ENCODE results near the gene NEFH.
A peak's percentile ranks its signal among the peaks of the same experiment; 100 is the strongest.

NEFH gene

DNA sequence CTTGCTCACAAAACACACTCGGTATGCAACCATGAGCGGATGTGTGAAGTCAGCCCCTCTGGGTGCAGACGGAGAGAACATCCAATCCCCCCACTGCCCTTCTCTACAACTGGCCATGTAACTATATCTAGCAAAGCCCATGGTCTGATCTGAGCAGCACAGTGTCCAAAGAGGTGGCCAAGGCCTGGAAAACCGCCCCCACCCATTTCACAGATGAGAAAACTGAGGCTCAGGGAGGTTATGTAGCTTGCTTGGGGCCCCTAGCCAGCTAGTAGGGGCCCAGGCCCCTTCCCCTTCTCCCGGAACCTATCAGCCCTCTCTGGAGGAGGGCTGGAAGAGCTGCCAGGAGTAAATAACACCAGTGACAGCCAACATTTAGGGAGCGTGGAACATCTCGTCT, 15.4 kb upstream of the NEFH start:
- no peak overlapping the region for H3K9ac ChIP-seq (ENCODE audit: low read depth, low read length)

DNA sequence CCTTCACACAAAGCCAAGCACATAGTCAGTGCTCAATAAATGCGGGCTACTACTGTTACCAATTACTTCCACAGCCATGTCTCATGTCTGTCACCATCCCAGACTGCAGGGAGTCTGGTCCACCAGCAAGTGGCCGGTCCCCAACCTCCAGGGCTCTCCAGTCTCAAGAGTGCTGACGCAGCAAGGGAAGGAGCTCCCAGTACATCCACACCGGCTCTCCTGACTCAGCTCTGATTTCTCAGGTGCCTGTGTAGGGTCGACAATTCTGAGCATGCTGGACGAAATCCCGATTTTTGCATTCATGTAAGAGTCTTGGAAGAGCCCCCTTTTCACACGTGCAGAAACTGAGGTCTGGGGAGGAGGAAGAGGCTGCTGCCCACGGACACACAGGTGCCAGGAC, 10.3 kb upstream of the NEFH start:
- Histone ChIP-seq H3K4me3 (ENCODE audit: low read depth, low read length) (peak overlapping the region; percentile 69), H3K9me3 (ENCODE audit: control insufficient read depth, insufficient read depth, low read length) (no peaks in the 10 kb centered on the region), H3K27me3 (ENCODE audit: control insufficient read depth, insufficient read depth, low read length) (peaks cover 11% of the 10 kb centered on the region), H3K27ac (ENCODE audit: low read depth, low read length) (no peak overlapping the region), H3K4me1 (ENCODE audit: control insufficient read depth, insufficient read depth, low read length) (no peaks in the 10 kb centered on the region), H3K36me3 (ENCODE audit: control insufficient read depth, insufficient read depth, low read length) (no peaks in the 10 kb centered on the region), H3K9ac (ENCODE audit: low read depth, low read length) (no peak overlapping the region)

More for the DNA sequence above, 15.4 kb upstream of the NEFH start:
- H3K4me1 ChIP-seq (ENCODE audit: control insufficient read depth, insufficient read depth, low read length): no peaks in the 10 kb centered on the region
- no peaks in the 10 kb centered on the region for H3K9me3 ChIP-seq (ENCODE audit: control insufficient read depth, insufficient read depth, low read length)
- no peaks in the 10 kb centered on the region for H3K36me3 ChIP-seq (ENCODE audit: control insufficient read depth, insufficient read depth, low read length)
- H3K4me3 ChIP-seq (ENCODE audit: low read depth, low read length): no peak overlapping the region
- peaks cover 8% of the 10 kb centered on the region for H3K27me3 ChIP-seq (ENCODE audit: control insufficient read depth, insufficient read depth, low read length)
- no peak overlapping the region for H3K27ac ChIP-seq (ENCODE audit: low read depth, low read length)

DNA sequence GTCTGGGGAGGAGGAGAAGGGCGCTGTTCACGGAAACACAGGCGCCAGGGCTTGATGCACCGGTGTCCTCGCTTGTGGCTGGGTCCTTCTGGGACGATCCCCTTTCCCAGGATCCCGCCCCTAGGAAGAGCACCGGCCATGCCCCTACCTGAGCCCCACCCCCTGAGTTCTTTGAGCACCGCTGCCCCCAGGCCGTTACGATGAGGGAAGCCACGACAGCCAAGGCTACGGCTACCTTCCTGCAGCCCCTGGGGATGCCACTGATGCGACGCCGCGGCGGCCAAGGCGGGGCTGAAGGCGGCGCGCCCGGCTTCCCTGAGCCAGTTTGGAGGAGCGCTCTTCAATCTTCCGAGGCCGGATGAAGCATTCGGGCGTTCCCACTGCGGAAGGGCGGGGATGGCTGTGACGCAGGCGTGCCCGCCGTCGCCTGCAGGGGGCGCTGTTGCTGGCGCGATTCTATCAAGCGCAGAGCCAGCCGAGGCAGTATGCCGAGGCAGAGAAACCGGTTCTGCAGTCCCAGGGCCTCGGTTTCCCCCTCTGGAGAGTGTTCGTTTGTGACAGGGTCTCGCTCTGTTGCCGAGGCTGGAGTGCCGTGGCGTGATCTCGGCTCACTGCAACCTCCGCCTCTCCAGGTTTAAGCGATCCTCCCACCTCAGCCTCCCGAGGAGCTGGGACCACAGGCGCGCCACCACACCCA, 9.7 kb upstream of the NEFH start:
- H3K36me3 ChIP-seq (ENCODE audit: control insufficient read depth, insufficient read depth, low read length): no peaks in the 10 kb centered on the region
- H3K4me1 ChIP-seq (ENCODE audit: control insufficient read depth, insufficient read depth, low read length): no peaks in the 10 kb centered on the region
- H3K9me3 ChIP-seq (ENCODE audit: control insufficient read depth, insufficient read depth, low read length): no peaks in the 10 kb centered on the region
- peak overlapping the region; percentile 69 for H3K4me3 ChIP-seq (ENCODE audit: low read depth, low read length)
- peaks cover 11% of the 10 kb centered on the region for H3K27me3 ChIP-seq (ENCODE audit: control insufficient read depth, insufficient read depth, low read length)
- H3K9ac ChIP-seq (ENCODE audit: low read depth, low read length): no peak overlapping the region
- peak overlapping the region; percentile 45 for H3K27ac ChIP-seq (ENCODE audit: low read depth, low read length)

DNA sequence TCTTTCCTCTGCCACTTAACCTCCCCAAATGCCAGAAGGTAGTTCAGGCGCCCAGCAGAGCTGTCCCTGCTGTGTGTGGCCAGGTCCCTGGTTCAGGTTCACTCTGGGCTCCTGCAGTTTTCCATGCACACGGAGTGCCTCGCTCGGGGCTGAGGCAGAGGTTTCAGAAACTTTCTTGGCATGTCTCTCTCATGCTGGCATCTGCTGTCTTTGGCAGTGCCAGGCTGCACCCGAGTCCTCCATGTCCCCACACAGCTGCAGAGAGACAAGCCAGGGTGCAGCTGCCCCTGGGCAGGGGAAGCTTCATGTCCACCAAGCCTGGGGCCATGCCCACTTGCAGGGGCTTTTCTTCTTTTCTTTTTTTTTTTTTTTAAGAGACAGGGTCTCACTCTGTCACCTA, 7.0 kb upstream of the NEFH start:
- H3K27me3 ChIP-seq (ENCODE audit: control insufficient read depth, insufficient read depth, low read length): peaks cover 19% of the 10 kb centered on the region
- peaks cover 7% of the 10 kb centered on the region for H3K4me1 ChIP-seq (ENCODE audit: control insufficient read depth, insufficient read depth, low read length)
- no peak overlapping the region for H3K4me3 ChIP-seq (ENCODE audit: low read depth, low read length)
- no peaks in the 10 kb centered on the region for H3K9me3 ChIP-seq (ENCODE audit: control insufficient read depth, insufficient read depth, low read length)
- H3K9ac ChIP-seq (ENCODE audit: low read depth, low read length): no peak overlapping the region
- no peaks in the 10 kb centered on the region for H3K36me3 ChIP-seq (ENCODE audit: control insufficient read depth, insufficient read depth, low read length)
- H3K27ac ChIP-seq (ENCODE audit: low read depth, low read length): no peak overlapping the region

DNA sequence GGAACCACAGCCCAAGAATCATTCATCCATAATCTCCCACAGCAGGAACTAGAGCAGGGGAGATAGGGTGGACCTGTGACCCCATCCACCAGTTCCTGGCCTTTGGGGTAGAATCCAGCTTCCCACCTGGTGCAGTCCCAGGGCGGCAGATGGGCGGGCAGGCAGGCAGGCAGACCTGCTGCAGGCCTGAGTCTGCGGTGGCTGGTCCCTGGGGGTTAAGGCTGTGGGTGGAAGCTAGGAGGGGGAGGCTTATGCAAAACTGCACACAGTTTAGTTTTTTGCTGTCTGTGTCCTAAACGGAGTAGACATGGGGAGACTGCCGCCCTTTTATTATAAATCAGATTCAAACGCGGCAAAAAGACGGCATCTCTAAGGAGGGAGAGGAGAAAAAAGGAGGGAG, 4.5 kb upstream of the NEFH start:
- Histone ChIP-seq H3K36me3 (ENCODE audit: control insufficient read depth, insufficient read depth, low read length) (no peaks in the 10 kb centered on the region), H3K4me1 (ENCODE audit: control insufficient read depth, insufficient read depth, low read length) (peaks cover 18% of the 10 kb centered on the region), H3K9ac (ENCODE audit: low read depth, low read length) (no peak overlapping the region), H3K4me3 (ENCODE audit: low read depth, low read length) (no peak overlapping the region), H3K9me3 (ENCODE audit: control insufficient read depth, insufficient read depth, low read length) (no peaks in the 10 kb centered on the region), H3K27ac (ENCODE audit: low read depth, low read length) (no peak overlapping the region), H3K27me3 (ENCODE audit: control insufficient read depth, insufficient read depth, low read length) (peaks cover 33% of the 10 kb centered on the region)

DNA sequence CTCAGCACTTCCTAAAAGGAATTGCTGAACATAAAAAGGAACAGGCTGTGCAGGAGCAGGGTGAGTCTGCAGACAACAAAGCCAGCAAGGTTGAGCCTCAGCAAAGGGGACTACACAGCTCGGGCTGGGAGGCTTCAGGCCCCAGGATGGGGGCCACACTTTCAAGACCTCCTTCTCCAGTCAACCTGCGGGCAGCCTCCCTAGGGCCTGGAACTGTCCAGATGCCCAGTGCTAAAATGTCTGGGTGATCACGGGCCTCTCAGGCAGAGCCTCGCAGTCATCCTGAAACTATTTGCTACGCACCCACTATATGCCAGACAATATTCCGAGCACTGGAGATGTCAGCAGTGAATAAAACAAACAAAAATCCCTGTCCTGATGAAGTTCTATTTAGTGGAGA, 3.9 kb upstream of the NEFH start:
- H3K4me3 ChIP-seq (ENCODE audit: low read depth, low read length): no peak overlapping the region
- H3K9me3 ChIP-seq (ENCODE audit: control insufficient read depth, insufficient read depth, low read length): no peaks in the 10 kb centered on the region
- H3K36me3 ChIP-seq (ENCODE audit: control insufficient read depth, insufficient read depth, low read length): no peaks in the 10 kb centered on the region
- H3K4me1 ChIP-seq (ENCODE audit: control insufficient read depth, insufficient read depth, low read length): peaks cover 18% of the 10 kb centered on the region
- H3K9ac ChIP-seq (ENCODE audit: low read depth, low read length): no peak overlapping the region
- H3K27ac ChIP-seq (ENCODE audit: low read depth, low read length): no peak overlapping the region
- H3K27me3 ChIP-seq (ENCODE audit: control insufficient read depth, insufficient read depth, low read length): peaks cover 39% of the 10 kb centered on the region

DNA sequence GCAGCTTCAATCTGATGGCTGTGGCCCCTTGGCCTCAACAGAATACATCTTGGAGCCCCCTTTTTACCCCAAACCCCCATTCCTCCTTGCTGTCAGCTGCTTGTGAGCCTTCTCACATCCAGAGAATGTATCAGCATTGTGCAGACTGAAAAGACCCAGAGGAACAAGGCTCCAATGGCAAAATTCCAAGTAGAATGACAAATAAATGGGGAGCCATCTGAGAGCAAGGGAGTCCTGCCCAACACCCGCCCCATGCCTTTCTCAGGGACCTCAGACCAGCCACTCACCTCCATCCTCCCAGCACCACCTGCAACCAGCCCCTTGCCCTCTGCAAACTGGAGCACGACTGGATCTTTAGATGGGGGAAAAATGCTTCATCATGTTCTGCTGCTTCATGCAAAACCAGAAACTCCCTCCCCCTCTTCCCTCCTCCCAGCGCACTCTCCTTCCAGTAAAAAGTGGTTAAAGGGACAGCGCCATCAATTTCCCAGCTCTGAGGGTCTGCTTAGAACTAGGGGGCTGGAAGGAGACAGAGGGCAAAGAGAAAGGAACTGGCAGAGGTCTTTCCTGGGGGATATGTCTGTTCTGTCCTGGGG, 2.2 kb upstream of the NEFH start:
- Histone ChIP-seq H3K4me1 (ENCODE audit: control insufficient read depth, insufficient read depth, low read length) (peaks cover 31% of the 10 kb centered on the region), H3K36me3 (ENCODE audit: control insufficient read depth, insufficient read depth, low read length) (no peaks in the 10 kb centered on the region), H3K27ac (ENCODE audit: low read depth, low read length) (no peak overlapping the region), H3K9me3 (ENCODE audit: control insufficient read depth, insufficient read depth, low read length) (no peaks in the 10 kb centered on the region), H3K9ac (ENCODE audit: low read depth, low read length) (no peak overlapping the region), H3K4me3 (ENCODE audit: low read depth, low read length) (peak overlapping the region; percentile 53), H3K27me3 (ENCODE audit: control insufficient read depth, insufficient read depth, low read length) (peaks cover 50% of the 10 kb centered on the region)

DNA sequence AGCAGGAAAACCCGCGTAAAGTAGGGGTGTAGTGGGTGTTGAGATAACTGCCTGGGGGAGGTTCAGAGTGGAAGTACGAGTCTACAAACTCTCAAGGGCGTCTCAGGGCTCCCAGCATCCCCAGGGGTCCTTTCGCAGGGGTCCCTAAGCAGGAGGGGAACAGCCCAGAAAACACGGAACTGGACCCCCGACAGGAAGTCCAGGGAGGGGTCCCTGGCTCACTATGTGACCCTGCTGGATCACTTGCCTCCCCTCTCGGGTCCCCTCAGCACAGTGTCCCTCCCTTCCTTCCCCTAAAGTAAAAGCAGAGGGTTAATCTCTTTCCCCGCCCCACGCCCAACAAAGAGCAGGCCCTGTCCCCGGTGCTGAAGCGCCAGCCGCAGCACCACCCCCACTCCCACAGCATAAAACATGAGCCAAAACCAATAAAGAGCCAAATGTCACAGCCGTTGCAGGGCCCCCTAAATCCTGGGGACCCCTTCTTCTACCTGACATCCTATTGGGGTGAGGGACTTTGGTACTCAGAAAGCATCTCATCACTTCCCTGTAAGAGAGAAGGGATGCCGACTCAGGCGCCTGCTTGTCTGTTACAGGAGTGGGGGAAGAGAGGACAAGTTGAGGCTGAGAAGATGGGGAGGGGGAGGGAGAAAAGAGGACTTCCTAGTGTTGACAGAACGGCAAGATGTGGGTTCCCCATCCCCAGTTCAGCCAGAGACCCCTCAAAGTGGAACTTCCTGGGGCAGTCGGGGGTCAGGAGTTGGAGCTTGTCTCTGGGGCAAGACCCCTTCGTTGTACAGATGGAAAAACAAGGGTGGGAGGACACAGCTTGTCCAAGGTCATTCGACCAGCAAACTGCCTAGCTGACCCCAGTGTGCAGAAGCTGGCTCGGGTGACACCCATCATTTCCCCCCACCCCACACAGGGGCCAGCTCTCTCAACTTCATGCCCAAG, 1.4 kb upstream of the NEFH start:
- Histone ChIP-seq H3K27ac (ENCODE audit: low read depth, low read length) (no peak overlapping the region), H3K4me1 (ENCODE audit: control insufficient read depth, insufficient read depth, low read length) (peaks cover 31% of the 10 kb centered on the region), H3K9me3 (ENCODE audit: control insufficient read depth, insufficient read depth, low read length) (no peaks in the 10 kb centered on the region), H3K4me3 (ENCODE audit: low read depth, low read length) (peak overlapping the region; percentile 53), H3K9ac (ENCODE audit: low read depth, low read length) (no peak overlapping the region), H3K27me3 (ENCODE audit: control insufficient read depth, insufficient read depth, low read length) (peaks cover 50% of the 10 kb centered on the region), H3K36me3 (ENCODE audit: control insufficient read depth, insufficient read depth, low read length) (no peaks in the 10 kb centered on the region)

DNA sequence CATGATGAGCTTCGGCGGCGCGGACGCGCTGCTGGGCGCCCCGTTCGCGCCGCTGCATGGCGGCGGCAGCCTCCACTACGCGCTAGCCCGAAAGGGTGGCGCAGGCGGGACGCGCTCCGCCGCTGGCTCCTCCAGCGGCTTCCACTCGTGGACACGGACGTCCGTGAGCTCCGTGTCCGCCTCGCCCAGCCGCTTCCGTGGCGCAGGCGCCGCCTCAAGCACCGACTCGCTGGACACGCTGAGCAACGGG, 169 bp downstream of the NEFH start:
- Histone ChIP-seq H3K4me1 (ENCODE audit: control insufficient read depth, insufficient read depth, low read length) (peaks cover 31% of the 10 kb centered on the region), H3K27me3 (ENCODE audit: control insufficient read depth, insufficient read depth, low read length) (peaks cover 50% of the 10 kb centered on the region), H3K4me3 (ENCODE audit: low read depth, low read length) (peak overlapping the region; percentile 63), H3K9ac (ENCODE audit: low read depth, low read length) (no peak overlapping the region), H3K27ac (ENCODE audit: low read depth, low read length) (no peak overlapping the region), H3K36me3 (ENCODE audit: control insufficient read depth, insufficient read depth, low read length) (peaks cover 9% of the 10 kb centered on the region), H3K9me3 (ENCODE audit: control insufficient read depth, insufficient read depth, low read length) (no peaks in the 10 kb centered on the region)

DNA sequence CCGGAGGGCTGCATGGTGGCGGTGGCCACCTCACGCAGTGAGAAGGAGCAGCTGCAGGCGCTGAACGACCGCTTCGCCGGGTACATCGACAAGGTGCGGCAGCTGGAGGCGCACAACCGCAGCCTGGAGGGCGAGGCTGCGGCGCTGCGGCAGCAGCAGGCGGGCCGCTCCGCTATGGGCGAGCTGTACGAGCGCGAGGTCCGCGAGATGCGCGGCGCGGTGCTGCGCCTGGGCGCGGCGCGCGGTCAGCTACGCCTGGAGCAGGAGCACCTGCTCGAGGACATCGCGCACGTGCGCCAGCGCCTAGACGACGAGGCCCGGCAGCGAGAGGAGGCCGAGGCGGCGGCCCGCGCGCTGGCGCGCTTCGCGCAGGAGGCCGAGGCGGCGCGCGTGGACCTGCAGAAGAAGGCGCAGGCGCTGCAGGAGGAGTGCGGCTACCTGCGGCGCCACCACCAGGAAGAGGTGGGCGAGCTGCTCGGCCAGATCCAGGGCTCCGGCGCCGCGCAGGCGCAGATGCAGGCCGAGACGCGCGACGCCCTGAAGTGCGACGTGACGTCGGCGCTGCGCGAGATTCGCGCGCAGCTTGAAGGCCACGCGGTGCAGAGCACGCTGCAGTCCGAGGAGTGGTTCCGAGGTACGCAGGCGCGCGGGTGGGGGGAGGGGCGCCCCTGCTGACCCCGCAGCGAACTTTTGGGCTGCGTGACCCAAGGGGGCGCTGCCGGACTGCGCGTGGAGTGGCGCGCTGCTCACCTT, 670 bp downstream of the NEFH start:
- Histone ChIP-seq H3K9ac (ENCODE audit: low read depth, low read length) (peak overlapping the region; percentile 16; the same call in 1 of the 2 replicates), H3K36me3 (ENCODE audit: control insufficient read depth, insufficient read depth, low read length) (peaks cover 14% of the 10 kb centered on the region), H3K9me3 (ENCODE audit: control insufficient read depth, insufficient read depth, low read length) (no peaks in the 10 kb centered on the region), H3K4me1 (ENCODE audit: control insufficient read depth, insufficient read depth, low read length) (peaks cover 31% of the 10 kb centered on the region), H3K27ac (ENCODE audit: low read depth, low read length) (no peak overlapping the region), H3K27me3 (ENCODE audit: control insufficient read depth, insufficient read depth, low read length) (peaks cover 50% of the 10 kb centered on the region), H3K4me3 (ENCODE audit: low read depth, low read length) (peak overlapping the region; percentile 63)

Data from HUES48 (cell line).